ENCODE data around the gene NUDT4. TPM values are rescaled to one million over a fixed set of nuclear protein-coding genes. Genes with fewer than 3 reads are reported as not detected.

Gene NUDT4
- total RNA-seq, 4 donors from 2014 or later = 41.5 to 68.5 (median 52.8) TPM

DNA sequence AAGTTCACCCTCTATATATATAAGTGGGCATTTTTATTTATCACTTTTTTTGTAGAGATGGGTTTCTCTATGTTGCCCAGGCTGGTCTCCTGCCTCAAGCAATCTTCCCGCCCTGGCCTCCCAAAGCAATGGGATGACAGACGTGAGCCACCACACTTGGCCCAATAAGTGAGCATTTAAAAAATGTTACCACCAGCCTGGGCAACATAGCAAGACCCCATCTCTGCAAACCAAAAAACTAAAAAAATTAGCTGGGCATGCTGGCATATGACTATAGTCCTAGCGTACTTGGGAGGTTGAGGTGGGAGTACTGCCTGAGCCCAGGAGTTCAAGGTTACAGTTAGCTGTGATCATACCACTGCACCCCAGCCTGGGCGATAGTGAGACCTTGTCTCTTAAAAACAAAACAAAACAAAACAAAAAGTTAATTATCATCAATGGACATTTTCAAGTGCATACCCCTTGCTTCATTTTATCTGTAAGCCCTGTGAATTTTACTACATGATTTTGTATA, 40.3 kb downstream of the NUDT4 start:
- Histone ChIP-seq H3K27me3 (no peaks in the 10 kb centered on the region), H3K9me3 (no peaks in the 10 kb centered on the region), H3K4me3 (no peak overlapping the region), H3K27ac (no peak overlapping the region), H3K4me1 (peaks cover 0 to 33% (median 0%) of the 10 kb centered on the region in 4 donors), H3K36me3 (no peaks in the 10 kb centered on the region)
- TF ChIP-seq POLR2A (IDR thresholded peaks at IDR 0.05) = no peak
- TF ChIP-seq, protein P1, sequence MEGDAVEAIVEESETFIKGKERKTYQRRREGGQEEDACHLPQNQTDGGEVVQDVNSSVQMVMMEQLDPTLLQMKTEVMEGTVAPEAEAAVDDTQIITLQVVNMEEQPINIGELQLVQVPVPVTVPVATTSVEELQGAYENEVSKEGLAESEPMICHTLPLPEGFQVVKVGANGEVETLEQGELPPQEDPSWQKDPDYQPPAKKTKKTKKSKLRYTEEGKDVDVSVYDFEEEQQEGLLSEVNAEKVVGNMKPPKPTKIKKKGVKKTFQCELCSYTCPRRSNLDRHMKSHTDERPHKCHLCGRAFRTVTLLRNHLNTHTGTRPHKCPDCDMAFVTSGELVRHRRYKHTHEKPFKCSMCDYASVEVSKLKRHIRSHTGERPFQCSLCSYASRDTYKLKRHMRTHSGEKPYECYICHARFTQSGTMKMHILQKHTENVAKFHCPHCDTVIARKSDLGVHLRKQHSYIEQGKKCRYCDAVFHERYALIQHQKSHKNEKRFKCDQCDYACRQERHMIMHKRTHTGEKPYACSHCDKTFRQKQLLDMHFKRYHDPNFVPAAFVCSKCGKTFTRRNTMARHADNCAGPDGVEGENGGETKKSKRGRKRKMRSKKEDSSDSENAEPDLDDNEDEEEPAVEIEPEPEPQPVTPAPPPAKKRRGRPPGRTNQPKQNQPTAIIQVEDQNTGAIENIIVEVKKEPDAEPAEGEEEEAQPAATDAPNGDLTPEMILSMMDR (IDR thresholded peaks at IDR 0.05) = no peak
- DNase-seq = no peak

DNA sequence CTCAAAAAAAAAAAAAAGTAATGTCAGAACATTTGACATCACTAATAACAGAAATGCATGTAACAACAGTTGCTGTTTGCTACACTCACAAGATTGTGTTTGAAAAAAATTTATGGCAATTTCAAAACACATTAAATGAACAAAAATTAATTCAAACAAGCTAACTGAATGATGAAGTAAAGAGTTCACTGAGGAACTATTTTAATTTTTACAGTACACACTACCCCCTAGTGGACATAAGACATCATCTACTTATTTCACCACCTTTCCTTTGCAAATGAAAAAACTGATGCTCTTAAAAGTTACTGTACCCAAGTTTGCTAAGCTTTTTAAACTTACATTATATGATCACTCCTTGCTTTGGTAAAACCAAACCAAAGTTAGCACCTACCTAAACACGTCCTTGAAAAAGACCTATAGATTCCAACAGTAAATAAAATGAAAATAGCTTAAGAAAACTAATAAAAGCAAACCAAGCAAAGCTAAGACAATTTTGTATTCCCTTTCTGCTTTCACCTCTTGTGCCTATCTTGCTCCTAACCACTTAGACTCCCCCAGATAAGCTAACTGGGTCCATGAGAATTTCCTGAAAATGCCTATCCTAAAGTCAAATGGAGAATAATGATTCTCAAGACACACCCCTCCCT, 41.8 kb downstream of the NUDT4 start:
- no peak for DNase-seq
- Histone ChIP-seq H3K4me3 (no peak overlapping the region), H3K9me3 (no peaks in the 10 kb centered on the region), H3K36me3 (no peaks in the 10 kb centered on the region), H3K27me3 (no peaks in the 10 kb centered on the region), H3K27ac (no peak overlapping the region), H3K4me1 (peaks cover 0 to 42% (median 0%) of the 10 kb centered on the region in 4 donors)
- no peak for TF ChIP-seq POLR2A (IDR thresholded peaks at IDR 0.05)
- TF ChIP-seq, protein P1 (IDR thresholded peaks at IDR 0.05) = peak; percentile 62 to 80 (median 70)

DNA sequence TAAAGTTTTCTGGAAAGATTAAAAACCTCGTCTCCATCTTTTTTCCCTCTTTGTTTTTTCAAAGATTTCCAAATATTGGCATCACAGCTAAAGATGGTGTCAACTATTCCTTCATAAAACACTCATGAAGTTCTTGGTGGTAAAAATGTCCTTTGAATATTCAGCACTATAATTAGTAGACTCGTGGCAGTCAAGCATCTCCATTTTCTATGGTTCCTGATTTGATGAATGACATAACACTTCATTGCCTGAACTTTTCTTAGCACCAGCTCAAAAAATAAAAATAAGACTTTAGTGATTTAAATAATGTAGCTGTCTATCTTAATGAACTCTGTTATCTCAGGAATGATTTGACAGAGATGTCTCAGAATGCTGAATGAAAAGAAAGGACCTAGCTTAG, 44.3 kb downstream of the NUDT4 start:
- Histone ChIP-seq H3K36me3 (no peaks in the 10 kb centered on the region), H3K9me3 (no peaks in the 10 kb centered on the region), H3K4me1 (peaks cover 0 to 52% (median 11%) of the 10 kb centered on the region in 4 donors), H3K27ac (no peak overlapping the region), H3K27me3 (no peaks in the 10 kb centered on the region), H3K4me3 (no peak overlapping the region)
- DNase-seq = no peak
- TF ChIP-seq, protein P1 (IDR thresholded peaks at IDR 0.05) = no peak
- no peak for TF ChIP-seq POLR2A (IDR thresholded peaks at IDR 0.05)

DNA sequence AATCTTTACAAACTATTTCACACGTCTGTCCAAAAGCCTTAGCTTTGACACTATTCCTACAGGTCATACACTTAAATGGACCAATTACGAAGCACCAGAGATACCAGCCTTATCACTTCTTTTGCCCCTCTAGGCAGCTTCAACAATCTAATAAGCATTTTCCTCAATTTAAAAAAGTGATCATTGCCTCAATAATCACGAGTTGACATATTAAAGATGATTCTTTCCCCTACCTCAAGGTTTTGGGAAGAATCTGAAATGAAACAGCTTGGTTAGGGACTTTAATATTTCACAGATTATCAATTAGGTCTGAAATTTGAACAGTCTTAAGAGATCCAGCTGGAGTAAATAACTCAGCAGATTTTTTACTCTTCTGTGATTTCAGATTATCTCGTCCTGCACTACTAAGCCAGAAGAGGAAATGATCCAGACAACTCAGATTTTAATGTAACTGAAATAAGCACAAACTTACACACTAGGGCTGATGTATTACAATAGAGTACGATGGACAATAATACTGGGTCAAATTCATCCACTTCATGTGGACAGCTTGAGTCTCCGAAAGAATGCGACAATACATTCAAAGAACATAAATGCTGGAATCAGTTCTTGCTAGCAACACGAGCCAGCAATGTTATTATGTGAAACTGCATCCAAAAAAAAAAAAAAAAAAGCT, 48.1 kb downstream of the NUDT4 start:
- H3K36me3 ChIP-seq = no peaks in the 10 kb centered on the region
- H3K27me3 ChIP-seq = no peaks in the 10 kb centered on the region
- H3K9me3 ChIP-seq = no peaks in the 10 kb centered on the region
- no peak overlapping the region for H3K4me3 ChIP-seq
- peak overlapping the region in 1 of 4 donors; percentile 62 for H3K27ac ChIP-seq
- no peak for DNase-seq
- peaks cover 0 to 42% (median 12%) of the 10 kb centered on the region in 4 donors for H3K4me1 ChIP-seq
- TF ChIP-seq POLR2A (IDR thresholded peaks at IDR 0.05) = no peak
- TF ChIP-seq, protein P1 (IDR thresholded peaks at IDR 0.05) = no peak

DNA sequence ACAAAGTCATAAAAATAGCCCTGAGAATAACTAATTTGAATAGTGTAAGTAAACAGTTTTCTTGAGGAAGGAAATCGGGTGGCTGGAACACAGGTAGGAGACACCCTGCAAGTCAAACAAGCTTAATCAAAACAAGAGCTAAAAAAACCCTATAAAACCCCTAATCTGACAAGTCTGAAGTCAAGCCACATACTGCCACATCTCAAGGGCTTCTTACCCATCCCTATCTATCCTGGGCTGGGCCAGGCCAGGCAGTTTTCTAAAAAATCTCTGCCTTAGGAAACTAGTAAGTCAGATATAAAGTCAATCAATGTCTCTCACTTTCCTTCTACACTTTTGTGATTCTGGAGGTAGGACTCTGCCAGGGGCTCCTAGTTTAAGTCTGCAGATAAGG, 48.7 kb downstream of the NUDT4 start:
- no peak for DNase-seq
- Histone ChIP-seq H3K27me3 (no peaks in the 10 kb centered on the region), H3K4me1 (peaks cover 0 to 37% (median 12%) of the 10 kb centered on the region in 4 donors), H3K36me3 (no peaks in the 10 kb centered on the region), H3K4me3 (no peak overlapping the region), H3K9me3 (no peaks in the 10 kb centered on the region), H3K27ac (peak overlapping the region in 2 of 4 donors; percentile 3 to 62)
- TF ChIP-seq POLR2A (IDR thresholded peaks at IDR 0.05) = no peak
- TF ChIP-seq, protein P1 (IDR thresholded peaks at IDR 0.05) = no peak

Measured in Peyer's patch (tissue), 4 donors.